ENCODE data around the gene KLRF1. TPM values are rescaled to one million over a fixed set of nuclear protein-coding genes. Genes with fewer than 3 reads are reported as not detected.

Gene KLRF1
- polyA plus RNA-seq, 3 donors = 0.21 to 0.56 (median 0.30) TPM

- no peak overlapping the region for H3K27ac ChIP-seq (ENCODE audit: low read depth, low read length)
- WGBS, 3 donors = 79 to 92% (median 84%) methylated on average over 1 of the region's 1 CpG
These were observed 27.3 kb upstream of the KLRF1 start for GRCh38 chr12:9799961-9800360.

DNA sequence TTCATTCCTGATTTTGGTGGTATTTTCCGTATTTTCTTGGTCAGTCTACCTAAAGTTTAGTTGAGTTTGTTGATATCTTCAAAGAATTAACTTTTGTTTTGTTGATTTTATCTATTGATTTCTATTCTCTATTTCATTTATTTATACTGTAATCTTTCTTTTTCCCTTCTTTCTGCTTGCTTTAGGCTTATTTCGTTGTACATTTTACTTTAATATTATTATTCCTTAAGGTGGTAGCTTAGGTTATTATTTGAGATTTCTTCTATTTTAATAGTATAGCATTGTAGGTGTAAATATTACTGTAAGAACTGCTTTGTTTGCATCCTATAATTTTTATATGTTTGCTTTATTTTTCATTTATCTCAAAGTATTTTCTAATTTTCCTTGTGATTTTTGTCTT lies 21.4 kb upstream of the KLRF1 start:
- WGBS, 3 donors = 94 to 99% (median 97%) methylated on average over 2 of the region's 2 CpGs

GRCh38 chr12:9806714-9807113 lies 20.6 kb upstream of the KLRF1 start:
- 70 to 83% (median 78%) methylated on average over 4 of the region's 4 CpGs for WGBS, 3 donors
- H3K27ac ChIP-seq (ENCODE audit: low read depth, low read length) = no peak overlapping the region

More for the DNA sequence above, 21.4 kb upstream of the KLRF1 start:
- H3K27ac ChIP-seq (ENCODE audit: low read depth, low read length) = no peak overlapping the region

DNA sequence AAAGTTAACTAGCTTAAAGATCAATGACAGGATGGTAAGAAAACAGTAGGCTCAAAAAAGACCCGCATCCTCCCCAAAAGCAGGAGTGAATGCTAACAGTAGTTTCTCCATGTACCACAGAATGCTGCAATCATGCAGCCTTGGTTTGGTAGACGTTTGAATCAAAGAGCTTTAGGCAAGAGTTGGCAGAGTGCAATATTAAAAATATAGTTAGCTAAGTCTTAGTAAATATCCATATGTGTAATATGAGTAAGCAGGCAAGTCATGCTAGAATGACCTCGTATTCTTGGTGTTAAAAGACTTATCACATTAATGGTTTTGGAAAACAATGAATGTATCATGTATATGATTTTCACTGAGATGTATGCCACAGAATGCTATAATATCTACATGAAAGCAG lies 18.8 kb upstream of the KLRF1 start:
- H3K27ac ChIP-seq (ENCODE audit: low read depth, low read length) = no peak overlapping the region
- WGBS, 3 donors = 56 to 63% (median 62%) methylated on average over 3 of the region's 3 CpGs

DNA sequence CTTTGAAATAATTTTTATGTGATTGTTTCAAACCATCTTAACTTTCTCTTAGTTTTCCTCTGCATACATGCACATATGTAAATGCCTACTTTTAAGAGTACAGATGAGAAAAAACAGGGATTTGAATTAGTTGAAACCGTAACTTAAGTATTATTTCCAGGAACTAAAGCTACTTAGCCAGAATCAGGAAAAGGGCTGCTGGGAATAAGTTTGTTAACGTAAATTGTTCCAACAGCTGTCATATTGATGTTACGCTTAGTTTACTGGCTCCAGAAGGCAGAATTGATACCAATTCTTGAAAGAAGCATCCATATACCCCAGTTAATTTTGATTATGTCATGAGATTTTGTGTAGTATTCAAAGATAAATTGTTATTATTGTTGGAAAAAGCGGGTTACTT lies 17.9 kb upstream of the KLRF1 start:
- no peak overlapping the region for H3K27ac ChIP-seq (ENCODE audit: low read depth, low read length)
- WGBS, 3 donors = 61 to 81% (median 73%) methylated on average over 4 of the region's 4 CpGs

DNA sequence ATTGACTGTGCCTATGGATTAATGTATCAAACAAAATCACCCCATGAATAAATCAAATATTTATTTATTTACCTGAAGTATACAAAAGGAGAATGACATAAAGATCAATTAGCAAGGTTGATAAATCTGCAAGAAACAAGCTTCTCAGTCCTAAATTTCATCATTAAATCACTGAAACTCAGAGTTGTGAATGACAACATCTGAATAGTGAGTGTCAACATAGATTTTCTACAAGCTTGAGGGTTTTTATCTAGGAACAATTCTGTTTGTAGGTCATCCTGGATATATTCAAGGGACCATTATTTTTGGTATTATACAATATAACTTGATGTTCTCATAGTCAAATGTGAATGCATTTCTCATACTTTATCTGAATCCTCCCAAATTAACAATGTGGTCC lies 17.4 kb upstream of the KLRF1 start:
- H3K27ac ChIP-seq (ENCODE audit: low read depth, low read length) = no peak overlapping the region

DNA sequence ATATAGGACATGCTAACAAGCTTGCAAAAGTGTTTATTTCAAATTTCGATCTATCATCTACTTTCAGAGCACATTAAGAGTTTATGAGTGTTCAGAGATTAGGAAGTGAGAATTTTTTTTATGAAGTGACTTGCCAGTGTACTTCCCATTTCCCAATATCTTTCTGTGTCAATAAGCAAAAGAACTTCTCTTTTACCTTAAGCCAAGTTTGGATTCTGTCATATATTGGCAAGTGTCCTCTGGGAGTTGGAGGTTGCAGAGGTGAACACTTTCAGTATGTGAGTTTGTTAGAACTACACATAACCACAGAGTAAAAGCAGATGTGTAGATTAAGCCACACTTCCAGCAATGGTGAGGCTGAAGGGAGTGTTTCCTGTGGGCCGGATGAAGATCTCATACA lies 16.6 kb upstream of the KLRF1 start:
- no peak overlapping the region for H3K27ac ChIP-seq (ENCODE audit: low read depth, low read length)
- 40 to 69% (median 49%) methylated on average over 2 of the region's 2 CpGs for WGBS, 3 donors

DNA sequence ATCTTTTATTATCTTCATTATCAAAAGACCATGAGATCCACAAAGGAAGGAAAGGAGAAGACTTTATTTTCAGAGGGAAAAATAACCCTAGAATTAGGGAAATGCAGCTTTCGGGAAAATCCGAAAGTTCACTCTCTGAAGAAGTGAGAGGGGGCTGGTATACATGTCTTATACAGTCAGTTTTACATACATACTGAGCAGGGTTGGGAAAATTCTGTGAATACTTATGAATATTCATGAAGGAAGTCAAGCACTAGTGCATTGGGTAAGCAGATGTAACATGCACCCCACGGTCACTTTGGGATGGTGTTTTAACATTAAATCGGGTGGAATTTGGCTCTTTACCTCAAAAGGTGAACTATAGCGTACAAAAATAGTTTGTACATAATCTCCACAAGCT lies 15.7 kb upstream of the KLRF1 start:
- H3K27ac ChIP-seq (ENCODE audit: low read depth, low read length) = no peak overlapping the region
- WGBS, 3 donors = 86 to 90% (median 88%) methylated on average over 5 of the region's 5 CpGs

GRCh38 chr12:9813821-9814798 lies 13.2 kb upstream of the KLRF1 start:
- WGBS, 3 donors = 35 to 38% (median 38%) methylated on average over 32 of the region's 32 CpGs
- no peak overlapping the region for H3K27ac ChIP-seq (ENCODE audit: low read depth, low read length)

- H3K27ac ChIP-seq (ENCODE audit: low read depth, low read length) = no peak overlapping the region
- 82 to 92% (median 91%) methylated on average over 9 of the region's 9 CpGs for WGBS, 3 donors
These were observed 6.9 kb upstream of the KLRF1 start for GRCh38 chr12:9820281-9820930.

GRCh38 chr12:9829483-9829882 lies 2.2 kb downstream of the KLRF1 start:
- 73 to 93% (median 81%) methylated on average over 3 of the region's 3 CpGs for WGBS, 3 donors

GRCh38 chr12:9829982-9830381 lies 2.7 kb downstream of the KLRF1 start:
- no peak overlapping the region for H3K27ac ChIP-seq (ENCODE audit: low read depth, low read length)
- 49 to 87% (median 81%) methylated on average over 5 of the region's 5 CpGs for WGBS, 3 donors

More at GRCh38 chr12:9829483-9829882, 2.2 kb downstream of the KLRF1 start:
- no peak overlapping the region for H3K27ac ChIP-seq (ENCODE audit: low read depth, low read length)

DNA sequence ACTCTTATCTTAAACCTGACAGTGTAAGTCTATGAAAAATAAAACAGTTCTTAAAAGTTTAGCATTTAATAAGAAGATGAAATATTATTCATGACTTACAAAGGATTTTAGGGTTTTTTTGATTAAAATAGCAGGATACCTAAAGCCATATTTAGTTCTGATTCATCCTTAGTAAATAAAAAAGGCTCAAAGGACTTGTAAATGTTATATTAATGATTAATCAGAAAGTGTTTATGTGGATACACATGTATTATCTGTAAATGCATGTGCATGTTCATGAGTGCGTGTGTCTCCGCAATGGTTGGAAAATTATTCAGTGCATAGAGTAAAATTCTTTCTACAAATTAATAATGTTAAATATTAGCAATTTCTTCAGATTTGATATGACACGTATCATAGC lies 4.4 kb downstream of the KLRF1 start:
- WGBS, 3 donors = 49 to 64% (median 64%) methylated on average over 3 of the region's 3 CpGs
- no peak overlapping the region for H3K27ac ChIP-seq (ENCODE audit: low read depth, low read length)

GRCh38 chr12:9843407-9843806 lies 16.1 kb downstream of the KLRF1 start:
- no peak overlapping the region for H3K27ac ChIP-seq (ENCODE audit: low read depth, low read length)
- 59 to 62% (median 61%) methylated on average over 3 of the region's 3 CpGs for WGBS, 3 donors

GRCh38 chr12:9848899-9849298 lies 21.6 kb downstream of the KLRF1 start:
- no peak overlapping the region for H3K27ac ChIP-seq (ENCODE audit: low read depth, low read length)
- WGBS, 3 donors = 65 to 86% (median 85%) methylated on average over 5 of the region's 5 CpGs

- no peak overlapping the region for H3K27ac ChIP-seq (ENCODE audit: low read depth, low read length)
- WGBS, 3 donors = 90 to 94% (median 91%) methylated on average over 4 to 5 of the region's 5 CpGs
These were observed 23.8 kb downstream of the KLRF1 start for GRCh38 chr12:9851050-9851449.

- 74 to 95% (median 87%) methylated on average over 2 of the region's 2 CpGs for WGBS, 3 donors
- H3K27ac ChIP-seq (ENCODE audit: low read depth, low read length) = no peak overlapping the region
These were observed 24.6 kb downstream of the KLRF1 start for GRCh38 chr12:9851927-9852326.

GRCh38 chr12:9856151-9856550 lies 28.9 kb downstream of the KLRF1 start:
- H3K27ac ChIP-seq (ENCODE audit: low read depth, low read length) = no peak overlapping the region
- WGBS, 3 donors = 51 to 83% (median 58%) methylated on average over 1 of the region's 1 CpG

DNA sequence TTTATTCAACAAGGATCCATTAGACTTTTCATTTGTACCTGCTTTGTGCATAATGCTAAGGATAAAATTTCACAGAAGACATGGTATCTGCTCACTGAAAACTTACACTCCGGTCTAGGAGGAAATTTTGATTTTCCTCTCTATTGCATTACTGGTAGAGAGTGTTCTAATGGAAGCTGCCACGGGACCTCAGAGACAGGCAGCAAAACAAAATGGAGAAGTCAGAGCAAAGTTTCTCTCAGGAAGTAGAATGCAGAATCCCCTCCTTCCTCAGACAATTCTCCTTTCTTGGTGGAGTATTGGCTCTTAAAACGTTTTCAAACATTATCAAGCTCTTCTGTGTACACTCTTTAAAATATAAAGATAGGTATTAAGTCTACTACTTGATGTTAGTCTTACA lies 29.6 kb downstream of the KLRF1 start:
- WGBS, 3 donors = 44 to 59% (median 53%) methylated on average over 3 of the region's 3 CpGs
- no peak overlapping the region for H3K27ac ChIP-seq (ENCODE audit: low read depth, low read length)

GRCh38 chr12:9858135-9858534 lies 30.9 kb downstream of the KLRF1 start:
- no peak overlapping the region for H3K27ac ChIP-seq (ENCODE audit: low read depth, low read length)

All from adipose tissue (tissue), 3 donors.